ENCODE results near the gene PRSS53.
A peak's percentile ranks its signal among the peaks of the same experiment; 100 is the strongest.

PRSS53 gene

DNA sequence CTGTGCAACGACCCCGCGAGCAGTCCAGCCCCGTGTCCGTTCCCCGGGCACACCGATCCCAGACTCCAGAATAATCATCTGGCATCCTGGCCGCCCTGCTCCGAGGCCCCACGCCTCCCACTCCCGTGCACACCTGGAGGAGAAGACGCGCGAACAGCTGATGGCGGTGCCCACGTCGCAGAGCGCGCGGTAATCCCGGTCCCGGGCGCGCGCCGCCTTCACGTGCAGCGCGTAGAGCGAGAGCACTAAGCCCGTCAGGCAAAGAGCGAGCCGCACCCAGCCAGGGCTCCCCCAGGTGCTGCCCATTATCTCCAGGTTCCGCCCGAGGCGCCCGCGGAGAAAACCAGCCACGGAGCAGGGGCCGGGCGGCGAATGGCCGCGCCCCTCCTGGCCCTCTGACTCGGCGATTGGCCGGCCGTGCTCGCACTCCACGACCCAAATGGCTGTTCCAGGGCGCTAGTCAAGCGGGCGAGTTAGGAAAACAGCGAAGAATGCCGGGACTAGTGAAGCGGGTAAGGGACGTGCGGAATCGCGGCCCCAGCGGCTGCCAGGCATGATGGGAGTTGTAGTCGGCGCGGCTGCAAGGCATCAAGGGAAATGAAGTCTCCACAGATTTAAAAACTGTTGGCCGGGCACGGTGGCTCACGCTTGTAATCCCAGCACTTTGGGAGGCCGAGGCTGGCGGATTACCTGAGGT, 5.8 kb upstream of the PRSS53 start, which contains the start of gene VKORC1:
Gene VKORC1, minus strand, starts transcription at position 374 of the 697 bp plus-strand sequence. Its CDS starts 68 bp downstream, at position 306.
- DNase-seq (ENCODE audit: low spot score) = peak; percentile 91

DNA sequence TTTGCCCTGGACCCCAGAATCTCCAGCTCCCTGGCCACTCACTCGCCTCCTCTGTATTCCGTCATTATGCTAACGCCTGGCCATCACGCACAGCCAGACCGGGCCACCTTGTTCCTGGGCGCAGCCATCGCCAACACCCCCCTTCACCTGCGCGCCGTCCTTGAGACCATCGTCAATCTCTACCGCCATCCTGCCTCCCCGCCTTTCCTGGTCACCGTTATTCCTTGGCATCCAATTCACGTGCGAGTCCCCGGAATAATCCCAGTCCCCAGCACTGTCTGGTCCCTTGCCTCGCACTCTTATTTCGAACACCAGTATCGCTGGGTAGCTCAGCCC, 5.3 kb upstream of the PRSS53 start:
- no peak for DNase-seq (ENCODE audit: low spot score)

DNA sequence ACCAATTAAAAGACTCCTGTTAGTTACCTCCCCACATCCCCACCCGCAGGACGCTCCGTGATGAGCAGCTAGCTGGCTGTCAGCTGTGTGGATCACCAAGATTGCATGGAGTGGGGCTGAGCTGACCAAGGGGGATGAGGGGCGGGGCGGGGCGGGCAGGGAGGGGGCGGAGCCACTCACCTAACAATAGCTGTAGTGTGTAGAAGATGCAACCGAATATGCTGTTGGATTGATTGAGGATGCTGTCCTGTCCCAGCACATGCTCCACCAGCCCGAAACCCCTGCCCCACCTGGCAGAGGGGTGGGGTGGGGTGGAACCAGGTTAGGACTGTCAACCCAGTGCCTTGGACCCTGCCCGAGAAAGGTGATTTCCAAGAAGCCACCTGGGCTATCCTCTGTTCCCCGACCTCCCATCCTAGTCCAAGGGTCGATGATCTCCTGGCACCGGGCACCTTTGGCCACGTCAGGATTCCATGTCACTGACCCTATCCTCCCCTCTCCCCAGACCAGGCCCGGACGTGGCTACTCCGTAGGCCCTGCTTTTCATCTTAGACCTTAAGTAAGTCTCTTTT, 4.5 kb upstream of the PRSS53 start:
- no peak for DNase-seq (ENCODE audit: low spot score)

DNA sequence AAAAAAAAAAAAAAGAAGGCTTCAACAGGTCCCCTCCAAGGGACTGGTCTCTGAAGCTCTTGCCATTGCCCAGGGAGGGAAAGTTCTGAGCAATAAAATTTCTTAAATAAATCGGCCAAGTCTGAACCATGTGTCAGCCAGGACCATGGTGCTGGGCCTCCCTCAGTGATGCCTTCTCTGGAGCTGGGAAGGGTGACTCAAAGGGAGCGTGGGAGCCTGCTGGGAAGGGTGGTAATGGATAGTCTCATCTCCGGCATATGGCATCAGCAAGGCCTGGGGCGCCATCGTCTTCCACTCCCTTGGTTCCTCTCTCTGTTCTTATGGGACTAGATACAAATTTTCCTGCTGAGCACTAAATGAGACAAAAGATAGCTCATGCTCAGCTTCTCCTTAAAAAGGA, 3.6 kb upstream of the PRSS53 start:
- no peak for DNase-seq (ENCODE audit: low spot score)

DNA sequence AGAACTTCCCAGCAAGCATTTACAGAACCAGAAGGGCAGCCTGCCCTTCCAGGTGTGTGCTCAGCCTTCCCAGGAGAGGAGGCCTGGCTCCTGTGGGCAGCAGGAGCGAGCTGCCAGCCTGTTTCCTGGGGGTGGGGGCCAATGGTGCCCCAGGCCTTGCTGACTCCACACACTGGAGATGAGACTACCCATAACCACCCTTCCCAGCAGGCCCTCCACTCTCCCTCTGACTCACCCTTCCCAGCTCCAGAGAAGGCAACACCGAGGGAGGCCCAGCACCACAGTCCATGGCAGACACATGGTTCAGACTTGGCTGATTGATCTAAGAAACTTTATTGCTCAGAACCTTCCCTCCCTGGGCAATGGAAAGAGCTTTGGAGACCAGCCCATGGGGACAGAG, 1.8 kb upstream of the PRSS53 start:
- DNase-seq (ENCODE audit: low spot score) = no peak

DNA sequence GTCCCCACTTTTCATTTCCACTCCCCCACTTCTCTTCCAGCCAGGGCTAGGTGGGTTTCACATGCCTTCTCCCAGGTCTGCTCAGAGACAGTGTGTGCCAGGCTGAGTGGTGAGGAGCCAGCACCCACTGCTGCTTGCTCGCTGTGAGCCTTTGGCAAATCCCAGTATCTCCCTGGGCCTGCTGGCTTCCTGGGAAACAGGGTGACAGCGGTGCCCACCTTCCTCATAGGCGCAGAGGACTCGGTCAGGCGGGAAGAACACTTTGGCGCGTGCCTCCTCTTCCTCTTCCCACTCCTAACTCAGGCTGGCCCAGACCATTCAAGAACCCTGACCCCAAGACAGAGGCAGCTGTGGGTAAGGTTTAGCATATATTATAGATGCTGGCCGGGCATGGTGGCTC, 456 bp upstream of the PRSS53 start:
- DNase-seq (ENCODE audit: low spot score) = no peak

DNA sequence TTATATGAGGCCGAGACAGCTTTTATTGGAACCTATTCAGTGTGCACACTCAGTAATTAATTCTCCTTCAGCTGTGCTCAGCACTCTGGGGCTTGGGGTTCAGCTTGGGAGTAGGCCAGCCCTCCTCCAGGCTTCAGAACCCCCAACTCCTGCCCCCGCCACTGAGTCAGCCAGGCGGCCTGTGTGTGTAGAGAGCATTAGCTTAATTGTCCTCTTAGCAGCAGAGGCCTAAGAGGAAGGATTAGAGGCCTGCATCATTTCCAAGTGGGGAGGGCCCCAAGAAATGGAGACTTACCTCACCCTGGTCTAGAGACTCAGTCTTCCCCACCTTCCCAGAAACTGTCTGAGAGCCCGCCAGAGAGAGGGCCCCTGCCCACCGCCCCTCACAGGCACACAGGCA, 772 bp downstream of the PRSS53 start:
- no peak for DNase-seq (ENCODE audit: low spot score)

DNA sequence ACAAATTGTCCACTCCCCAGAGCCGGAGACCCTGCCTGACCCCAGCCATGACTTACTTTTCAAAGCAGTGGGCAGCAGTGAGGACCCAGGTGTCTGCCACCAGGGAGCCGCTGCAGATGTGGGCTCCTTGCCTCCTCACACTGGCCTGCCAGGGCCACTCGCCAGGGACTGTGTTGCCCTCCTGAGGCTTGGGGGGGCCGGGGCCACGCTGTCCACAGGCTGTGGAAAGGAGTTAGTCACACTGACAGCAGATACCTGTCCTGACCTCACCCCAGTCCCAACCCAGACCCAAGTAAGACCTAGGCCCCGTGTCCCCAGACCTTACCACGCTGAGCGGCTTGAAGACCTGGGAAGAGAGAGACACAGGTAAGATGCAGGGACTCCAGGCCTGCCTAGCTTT, 1.3 kb downstream of the PRSS53 start:
- no peak for DNase-seq (ENCODE audit: low spot score)

DNA sequence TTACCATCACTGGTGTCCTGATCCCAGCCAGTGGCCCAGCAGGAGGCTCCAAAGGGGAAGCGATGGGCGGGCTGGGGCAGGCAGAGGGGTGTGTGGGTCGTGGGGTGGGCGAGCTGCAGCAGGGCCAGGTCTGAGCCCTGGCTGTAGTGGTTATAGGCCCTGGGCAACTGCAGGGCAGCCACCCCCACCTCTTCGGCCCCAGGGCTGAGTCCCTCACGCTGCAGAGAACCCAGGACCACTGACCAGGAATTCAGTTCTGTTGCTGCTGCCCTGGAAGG, 2.2 kb downstream of the PRSS53 start:
- DNase-seq (ENCODE audit: low spot score) = no peak

DNA sequence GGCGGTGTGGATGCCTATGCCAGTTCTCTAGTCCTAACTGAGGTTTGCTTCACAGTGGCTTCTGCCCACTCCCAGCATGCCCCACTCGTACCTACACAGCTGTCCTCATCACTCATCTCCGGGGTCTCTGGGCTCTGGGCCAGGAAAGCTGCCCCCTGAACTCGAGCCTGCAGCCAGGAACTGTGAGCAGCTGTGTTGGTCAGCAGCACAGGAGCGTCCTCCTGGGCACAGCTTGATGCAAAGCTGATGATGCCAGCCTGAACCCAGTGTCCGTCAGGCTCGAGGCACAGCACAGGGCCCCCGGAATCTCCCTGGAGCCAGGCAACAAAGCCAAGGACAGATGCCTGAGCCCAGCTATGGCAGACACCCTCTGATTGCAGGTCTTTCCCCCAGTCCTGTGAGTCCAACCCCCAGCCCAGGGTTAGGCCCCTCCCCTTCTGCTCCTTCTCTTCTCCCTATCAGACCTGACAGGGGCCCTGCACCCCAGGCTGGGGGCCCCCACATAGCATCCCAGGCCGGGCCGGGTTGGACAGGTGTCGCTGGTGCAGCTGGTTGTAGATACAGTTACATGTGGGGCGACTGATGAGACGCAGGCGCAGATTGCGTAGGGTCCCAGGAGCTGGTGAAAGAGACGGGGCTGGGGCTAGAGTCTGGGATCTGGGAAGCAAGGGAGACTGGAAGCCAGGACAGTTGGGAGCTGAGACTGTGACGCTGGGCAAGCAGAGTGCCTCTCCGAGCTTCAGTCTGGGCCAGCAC, 2.7 kb downstream of the PRSS53 start:
- DNase-seq (ENCODE audit: low spot score) = no peak

DNA sequence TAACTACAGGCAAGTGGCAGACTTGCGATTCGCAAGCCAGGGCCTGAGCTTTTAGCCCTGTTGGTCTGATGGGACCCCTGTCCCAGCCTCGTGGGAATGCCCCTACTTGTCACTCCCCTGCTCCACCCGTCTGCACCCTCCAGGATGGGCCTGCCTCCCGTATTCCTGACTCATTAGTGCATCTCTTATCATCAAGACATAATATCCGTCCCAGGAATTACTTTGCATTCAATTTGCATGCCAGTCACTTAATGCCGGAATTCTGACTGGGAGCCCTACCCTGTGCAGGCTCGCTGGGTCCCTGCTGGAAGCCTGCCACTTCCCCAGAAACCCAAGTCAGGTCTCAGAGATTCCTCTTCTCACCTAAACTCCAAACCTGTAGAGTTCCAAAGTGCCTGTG, 3.3 kb downstream of the PRSS53 start:
- no peak for DNase-seq (ENCODE audit: low spot score)

DNA sequence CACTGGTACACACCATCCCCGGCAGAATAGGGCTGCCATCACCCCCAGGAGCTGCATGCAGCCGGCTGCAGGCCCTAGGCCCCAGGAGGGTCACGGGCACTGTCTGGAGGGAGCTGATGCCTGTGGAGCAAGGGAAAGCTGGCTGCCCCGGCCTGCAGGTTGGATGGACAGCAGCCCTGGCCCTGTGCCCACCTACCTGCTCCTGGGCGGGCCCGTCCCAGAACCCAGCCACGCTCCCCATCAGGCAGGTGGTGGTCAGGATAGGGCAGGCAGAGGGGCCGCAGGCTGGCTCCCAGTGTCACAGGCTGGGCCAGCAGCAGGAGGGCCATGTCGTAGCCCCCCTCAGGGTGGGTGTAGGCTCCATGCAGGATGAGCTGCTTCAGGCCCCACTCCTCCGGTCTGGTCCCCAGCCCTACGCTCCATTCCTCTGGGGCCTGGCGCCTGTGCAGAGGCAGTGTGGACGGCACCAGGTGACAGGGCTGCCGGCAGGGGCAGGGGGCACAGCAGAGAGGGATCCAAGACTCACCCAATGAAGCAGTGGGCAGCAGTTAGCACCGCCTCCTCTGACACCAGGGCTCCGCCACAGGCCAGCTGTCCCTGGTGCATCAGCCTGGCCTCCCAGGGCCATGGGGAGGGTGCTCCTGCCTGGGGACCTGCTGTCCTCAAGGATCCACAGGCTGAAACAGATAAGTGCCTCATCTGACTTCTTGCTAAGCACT, 4.0 kb downstream of the PRSS53 start:
- DNase-seq (ENCODE audit: low spot score) = no peak

DNA sequence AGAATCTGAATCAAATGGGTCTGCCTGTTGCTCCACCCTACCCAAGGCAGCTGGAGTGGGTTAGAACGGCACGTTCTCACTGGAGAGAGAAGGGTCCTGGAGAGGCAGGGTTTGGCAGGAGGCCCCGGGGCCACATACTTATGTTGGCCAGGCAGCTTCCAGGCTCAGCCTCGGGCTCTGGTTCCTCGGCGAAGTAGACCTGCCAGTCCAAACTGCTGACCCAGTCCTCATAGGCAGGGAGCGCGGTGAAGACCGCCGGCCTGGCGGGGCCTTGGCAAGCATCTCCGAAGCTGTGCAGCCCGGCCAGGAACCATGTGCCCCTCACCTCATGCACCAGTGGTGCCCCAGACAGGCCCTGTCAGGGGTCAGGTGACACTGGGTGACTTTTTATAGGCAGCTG, 4.8 kb downstream of the PRSS53 start:
- no peak for DNase-seq (ENCODE audit: low spot score)

DNA sequence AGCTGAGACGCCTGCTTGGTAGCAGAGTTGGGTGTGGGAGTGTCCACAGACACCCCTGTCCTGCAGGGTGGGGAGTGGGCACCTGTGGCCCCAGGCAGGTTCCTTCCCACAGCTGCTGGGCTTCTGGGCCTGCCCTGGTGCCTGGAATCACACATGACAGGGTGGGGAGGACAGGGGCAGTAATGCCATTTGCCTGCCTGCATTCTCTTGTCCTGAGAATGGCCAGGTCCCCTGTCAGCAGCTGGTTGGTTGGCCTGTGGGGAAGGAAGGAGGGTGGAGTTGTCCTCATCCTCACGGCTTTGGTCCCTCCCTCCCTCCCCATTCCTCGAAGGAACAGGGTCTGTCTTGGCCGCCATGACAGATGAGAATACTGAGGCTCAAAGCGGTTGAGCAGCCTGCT, 5.2 kb downstream of the PRSS53 start:
- DNase-seq (ENCODE audit: low spot score) = no peak

DNA sequence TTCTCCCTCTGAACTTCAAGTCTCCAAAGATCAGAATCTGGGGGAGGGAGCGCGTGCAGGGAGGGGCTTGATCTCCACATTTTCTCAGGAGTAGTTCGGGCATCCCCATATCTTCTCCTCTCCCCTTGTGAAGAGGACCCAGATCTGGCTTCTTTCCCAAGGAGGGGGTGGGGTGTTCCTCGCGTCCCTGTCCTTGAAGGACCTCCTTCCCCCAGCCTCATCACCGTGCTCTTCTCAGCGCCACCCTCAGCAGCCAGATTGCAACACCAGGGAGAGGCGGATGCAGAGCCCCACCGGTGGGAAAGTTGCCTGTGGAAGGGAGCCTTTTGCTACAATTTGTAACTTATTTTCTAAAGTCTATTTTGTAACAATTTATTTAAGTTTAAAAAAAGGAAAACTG, 5.7 kb downstream of the PRSS53 start:
- DNase-seq (ENCODE audit: low spot score) = no peak

DNA sequence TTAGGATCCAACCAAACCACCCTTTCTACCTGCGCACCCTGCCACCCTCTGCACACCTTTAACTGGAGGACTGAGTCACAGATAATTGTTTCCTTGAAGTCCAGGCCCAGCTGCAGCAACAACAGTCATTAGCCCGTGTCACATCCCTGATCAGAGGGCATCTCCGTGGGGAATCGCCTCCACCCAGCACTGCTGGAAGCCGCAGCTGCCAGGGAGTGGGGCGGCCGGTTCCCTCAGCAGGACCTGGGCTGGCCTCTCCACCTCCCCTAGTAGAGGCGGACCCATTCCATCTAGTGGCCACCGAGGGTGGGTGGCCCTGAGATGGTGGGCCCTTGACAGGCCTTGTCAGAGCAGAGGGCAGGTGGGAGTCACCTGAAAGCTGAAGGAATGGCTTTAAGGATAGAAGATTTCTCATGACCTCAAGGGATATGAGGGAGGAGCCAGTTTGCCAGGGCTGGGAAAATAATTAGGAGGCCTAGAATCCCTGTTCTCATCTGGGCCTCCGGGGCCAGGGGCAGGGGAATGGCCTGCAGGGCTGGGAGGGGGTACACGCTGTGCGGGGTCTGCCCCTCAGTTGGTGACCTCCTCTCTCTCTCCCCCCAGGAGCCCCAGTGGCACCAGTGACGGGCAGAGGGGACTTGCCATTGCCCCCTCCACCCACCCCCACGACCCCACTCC, 6.2 kb downstream of the PRSS53 start:
- no peak for DNase-seq (ENCODE audit: low spot score)

DNA sequence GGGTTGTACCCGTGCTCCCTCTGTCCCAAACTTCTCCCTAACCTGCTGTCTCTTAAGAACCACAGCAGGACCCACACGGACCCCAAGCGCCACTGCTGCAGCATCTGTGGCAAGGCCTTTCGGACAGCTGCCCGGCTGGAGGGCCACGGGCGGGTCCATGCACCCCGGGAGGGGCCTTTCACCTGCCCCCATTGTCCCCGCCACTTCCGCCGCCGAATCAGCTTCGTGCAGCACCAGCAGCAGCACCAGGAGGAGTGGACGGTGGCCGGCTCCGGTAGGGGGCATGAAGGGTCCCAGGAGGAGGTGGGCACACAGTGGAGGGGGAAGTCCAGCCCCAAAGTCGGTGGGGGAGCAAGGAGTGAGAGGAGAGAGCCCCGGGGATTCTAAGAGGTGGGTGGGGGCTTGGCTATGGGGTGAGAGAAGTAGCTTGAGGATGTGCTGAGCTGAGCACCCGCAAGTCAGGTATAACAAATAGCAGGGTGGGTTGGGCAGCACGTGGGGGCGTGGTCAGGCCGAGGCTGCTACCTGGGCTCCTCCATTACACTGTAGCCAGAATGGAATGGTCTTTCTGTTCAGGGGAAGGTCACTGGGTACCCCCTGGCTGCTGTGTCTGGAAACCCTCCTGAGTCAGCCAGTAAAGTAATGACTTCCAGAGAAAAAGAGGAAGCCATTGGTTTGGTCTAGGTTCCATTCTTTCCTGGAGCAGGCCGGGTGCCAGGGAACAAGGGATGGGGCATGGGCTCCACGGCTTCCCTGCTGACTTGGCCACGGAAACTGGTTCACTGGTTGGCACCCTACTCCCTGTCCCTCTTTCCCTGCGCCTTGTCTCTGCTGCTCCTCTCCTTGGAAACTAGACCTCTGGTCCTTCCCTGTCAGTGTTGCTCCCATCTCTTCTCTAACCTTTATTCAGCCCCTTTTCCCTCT, 7.1 kb downstream of the PRSS53 start:
- no peak for DNase-seq (ENCODE audit: low spot score)

DNA sequence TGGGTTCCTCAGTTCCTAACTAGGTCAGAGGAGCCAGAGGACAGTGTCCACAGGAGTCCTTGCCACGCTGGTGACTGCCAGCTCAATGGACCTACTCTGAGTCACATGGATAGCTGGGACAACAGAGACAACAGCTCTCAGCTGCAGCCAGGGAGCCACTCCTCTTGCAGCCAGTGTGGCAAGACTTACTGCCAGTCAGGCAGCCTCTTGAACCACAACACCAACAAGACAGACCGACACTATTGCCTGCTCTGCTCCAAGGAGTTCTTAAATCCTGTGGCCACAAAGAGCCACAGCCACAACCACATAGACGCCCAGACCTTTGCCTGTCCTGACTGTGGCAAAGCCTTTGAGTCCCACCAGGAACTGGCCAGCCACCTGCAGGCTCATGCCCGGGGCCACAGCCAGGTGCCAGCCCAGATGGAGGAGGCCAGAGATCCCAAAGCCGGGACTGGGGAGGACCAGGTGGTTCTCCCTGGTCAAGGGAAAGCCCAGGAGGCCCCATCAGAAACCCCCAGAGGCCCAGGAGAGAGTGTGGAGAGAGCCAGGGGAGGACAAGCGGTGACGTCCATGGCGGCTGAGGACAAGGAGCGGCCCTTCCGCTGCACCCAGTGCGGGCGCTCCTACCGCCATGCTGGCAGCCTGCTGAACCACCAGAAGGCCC, 7.9 kb downstream of the PRSS53 start:
- no peak for DNase-seq (ENCODE audit: low spot score)

DNA sequence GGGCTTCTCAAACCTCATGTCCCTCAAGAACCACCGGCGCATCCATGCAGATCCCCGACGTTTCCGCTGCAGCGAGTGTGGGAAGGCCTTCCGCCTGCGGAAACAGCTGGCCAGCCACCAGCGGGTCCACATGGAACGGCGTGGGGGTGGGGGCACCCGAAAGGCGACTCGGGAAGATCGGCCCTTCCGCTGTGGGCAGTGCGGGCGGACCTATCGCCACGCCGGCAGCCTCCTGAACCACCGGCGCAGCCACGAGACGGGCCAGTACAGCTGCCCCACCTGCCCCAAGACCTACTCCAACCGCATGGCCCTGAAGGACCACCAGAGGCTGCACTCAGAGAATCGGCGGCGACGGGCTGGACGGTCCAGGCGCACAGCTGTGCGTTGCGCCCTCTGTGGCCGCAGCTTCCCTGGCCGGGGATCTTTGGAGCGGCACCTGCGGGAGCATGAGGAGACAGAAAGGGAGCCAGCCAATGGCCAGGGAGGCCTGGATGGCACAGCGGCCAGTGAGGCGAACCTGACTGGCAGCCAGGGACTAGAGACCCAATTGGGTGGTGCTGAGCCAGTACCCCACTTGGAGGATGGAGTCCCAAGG, 8.6 kb downstream of the PRSS53 start:
- DNase-seq (ENCODE audit: low spot score) = peak; percentile 61

DNA sequence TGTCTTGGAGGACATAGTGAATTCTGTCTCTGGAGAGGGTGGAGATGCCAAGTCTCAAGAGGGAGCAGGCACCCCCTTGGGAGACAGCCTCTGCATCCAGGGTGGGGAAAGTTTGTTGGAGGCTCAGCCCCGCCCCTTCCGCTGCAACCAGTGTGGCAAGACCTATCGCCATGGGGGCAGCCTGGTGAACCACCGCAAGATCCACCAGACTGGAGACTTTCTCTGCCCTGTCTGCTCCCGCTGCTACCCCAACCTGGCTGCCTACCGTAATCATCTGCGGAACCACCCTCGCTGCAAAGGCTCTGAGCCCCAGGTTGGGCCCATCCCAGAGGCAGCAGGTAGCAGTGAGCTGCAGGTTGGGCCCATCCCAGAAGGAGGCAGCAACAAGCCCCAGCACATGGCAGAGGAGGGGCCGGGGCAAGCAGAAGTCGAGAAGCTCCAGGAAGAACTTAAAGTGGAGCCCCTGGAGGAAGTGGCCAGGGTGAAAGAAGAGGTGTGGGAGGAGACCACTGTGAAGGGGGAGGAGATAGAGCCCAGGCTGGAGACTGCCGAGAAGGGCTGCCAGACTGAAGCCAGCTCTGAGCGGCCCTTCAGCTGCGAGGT, 9.3 kb downstream of the PRSS53 start:
- DNase-seq (ENCODE audit: low spot score) = no peak

Measured in left forelimb (tissue), 1 donor.